ENCODE results near the gene KCNIP1.

- TF ChIP-seq, protein P1, sequence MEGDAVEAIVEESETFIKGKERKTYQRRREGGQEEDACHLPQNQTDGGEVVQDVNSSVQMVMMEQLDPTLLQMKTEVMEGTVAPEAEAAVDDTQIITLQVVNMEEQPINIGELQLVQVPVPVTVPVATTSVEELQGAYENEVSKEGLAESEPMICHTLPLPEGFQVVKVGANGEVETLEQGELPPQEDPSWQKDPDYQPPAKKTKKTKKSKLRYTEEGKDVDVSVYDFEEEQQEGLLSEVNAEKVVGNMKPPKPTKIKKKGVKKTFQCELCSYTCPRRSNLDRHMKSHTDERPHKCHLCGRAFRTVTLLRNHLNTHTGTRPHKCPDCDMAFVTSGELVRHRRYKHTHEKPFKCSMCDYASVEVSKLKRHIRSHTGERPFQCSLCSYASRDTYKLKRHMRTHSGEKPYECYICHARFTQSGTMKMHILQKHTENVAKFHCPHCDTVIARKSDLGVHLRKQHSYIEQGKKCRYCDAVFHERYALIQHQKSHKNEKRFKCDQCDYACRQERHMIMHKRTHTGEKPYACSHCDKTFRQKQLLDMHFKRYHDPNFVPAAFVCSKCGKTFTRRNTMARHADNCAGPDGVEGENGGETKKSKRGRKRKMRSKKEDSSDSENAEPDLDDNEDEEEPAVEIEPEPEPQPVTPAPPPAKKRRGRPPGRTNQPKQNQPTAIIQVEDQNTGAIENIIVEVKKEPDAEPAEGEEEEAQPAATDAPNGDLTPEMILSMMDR (IDR thresholded peaks at IDR 0.05), result no peak
- no peak for TF ChIP-seq POLR2A (IDR thresholded peaks at IDR 0.05)
Observed at GRCh38 chr5:170475294-170476000, 28.4 kb upstream of the KCNIP1 start.

Measured in gastroesophageal sphincter (tissue), 3 donors.